Measurements from ENCODE around the gene CYP11A1. TPM values are rescaled to one million over a fixed set of nuclear protein-coding genes. Genes with fewer than 3 reads are reported as not detected.

The CYP11A1 gene
- total and polyA plus RNA-seq, 10 of the 15 experiments (the other 5 are each of a cell fraction or from before 2014, with no cell fraction given) = 0.11 to 1.2 (median 0.23) TPM; not detected in 5

- TF ChIP-seq IRF5 (IDR thresholded peaks at IDR 0.05; ENCODE audit: borderline replicate concordance) = no peak
- no peak for TF ChIP-seq SP1 (IDR thresholded peaks at IDR 0.05; ENCODE audit: low read depth, low read length)
- TF ChIP-seq BMI1 (IDR thresholded peaks at IDR 0.05; ENCODE audit: borderline replicate concordance) = no peak
- TF ChIP-seq ZNF274 (IDR thresholded peaks at IDR 0.05; ENCODE audit: insufficient read depth, insufficient read length) = no peak
- no peak for TF ChIP-seq SUPT20H (IDR thresholded peaks at IDR 0.05; ENCODE audit: borderline replicate concordance, control insufficient read depth, low read depth, low read length)
- TF ChIP-seq KDM1A (IDR thresholded peaks at IDR 0.05; ENCODE audit: borderline replicate concordance) = no peak
- TF ChIP-seq ZNF592 (IDR thresholded peaks at IDR 0.05) = no peak
- peak; percentile 64 for TF ChIP-seq TCF12 (IDR thresholded peaks at IDR 0.05; ENCODE audit: low read depth, low read length)
- TF ChIP-seq IRF4 (IDR thresholded peaks at IDR 0.05; ENCODE audit: low read depth, low read length) = 0 out of 2 replicates have a peak, but pooled peaks have one; percentile 41
- TF ChIP-seq SMARCA5 (IDR thresholded peaks at IDR 0.05) = peak; percentile 99
- TF ChIP-seq TCF7 (IDR thresholded peaks at IDR 0.05; ENCODE audit: borderline replicate concordance) = no peak
- TF ChIP-seq ZBTB40 (IDR thresholded peaks at IDR 0.05; ENCODE audit: borderline replicate concordance) = no peak
- TF ChIP-seq NFXL1 (IDR thresholded peaks at IDR 0.05; ENCODE audit: borderline replicate concordance) = peak; percentile 95
- TF ChIP-seq BACH1 (IDR thresholded peaks at IDR 0.05; ENCODE audit: borderline replicate concordance) = 0 out of 2 replicates have a peak, but pooled peaks have one; percentile 45
- no peak for TF ChIP-seq RAD21 (IDR thresholded peaks at IDR 0.05; ENCODE audit: insufficient read depth, low read depth, low read length)
- peak; percentile 51; the same call in 1 of the 2 replicates for TF ChIP-seq SMAD5 (IDR thresholded peaks at IDR 0.05; ENCODE audit: low read depth)
- TF ChIP-seq ZBED1 (IDR thresholded peaks at IDR 0.05; ENCODE audit: borderline replicate concordance) = peak; percentile 84
- TF ChIP-seq NFYA (IDR thresholded peaks at IDR 0.05; ENCODE audit: borderline replicate concordance, low read depth, low read length) = no peak
- TF ChIP-seq ZBTB33 (IDR thresholded peaks at IDR 0.05) = no peak
These were observed 17.6 kb upstream of the CYP11A1 start (continued) for GRCh38 chr15:74384881-74385643.
